ENCODE data around the gene ZBTB3. TPM values are rescaled to one million over a fixed set of nuclear protein-coding genes. Genes with fewer than 3 reads are reported as not detected.

Gene ZBTB3
- total RNA-seq, 1 experiment from 2014 or later: 12.0 TPM

GRCh38 chr11:62724171-62724570 lies 29.8 kb downstream of the ZBTB3 start:
- no peak for DNase-seq (ENCODE audit: low spot score)
- intact Hi-C loops (cut with micrococcal nuclease; ENCODE audit: unreplicated experiment): no loop called here
- Histone ChIP-seq H3K36me3 (ENCODE audit: insufficient read depth, low read length, poor library complexity, severe bottlenecking) (peaks cover 61% of the 10 kb centered on the region), H3K27ac (ENCODE audit: low read depth, low read length, poor library complexity, severe bottlenecking) (peak overlapping the region; percentile 98), H3K27me3 (replicated peaks; ENCODE audit: insufficient read depth, low read depth, low read length, poor library complexity) (no peaks in the 10 kb centered on the region), H3K9me3 (ENCODE audit: low read depth, low read length, poor library complexity, severe bottlenecking) (no peaks in the 10 kb centered on the region), H3K4me3 (ENCODE audit: low read depth, low read length, poor library complexity, severe bottlenecking) (peak overlapping the region; percentile 86), H3K4me1 (ENCODE audit: insufficient read depth, low read length, poor library complexity, severe bottlenecking) (peaks cover 8% of the 10 kb centered on the region)
- ChIA-PET CTCF (interaction anchor here (0.5 kb wide), 1 partner anchor 64 kb away, joined by 6 read pairs; no protein-coding TSS in a partner anchor), POLR2A (ENCODE audit: low non-redundant PET) (no interaction called here)
- no TSS peak for BruUV-seq (replicated peaks)
- TF ChIP-seq CTCF (conservative IDR thresholded peaks at IDR 0.05; ENCODE audit: low read depth, low read length): no peak
- no peak for TF ChIP-seq EZH2 (IDR thresholded peaks at IDR 0.05; ENCODE audit: borderline replicate concordance, low read depth, low read length, poor library complexity, severe bottlenecking)

GRCh38 chr11:62721994-62722393 lies 32.0 kb downstream of the ZBTB3 start:
- peak; percentile 84 for DNase-seq (ENCODE audit: low spot score)

GRCh38 chr11:62719302-62719978 lies 34.5 kb downstream of the ZBTB3 start:
- Histone ChIP-seq H3K27me3 (replicated peaks; ENCODE audit: insufficient read depth, low read depth, low read length, poor library complexity) (no peaks in the 10 kb centered on the region), H3K4me3 (ENCODE audit: low read depth, low read length, poor library complexity, severe bottlenecking) (no peak overlapping the region), H3K9me3 (ENCODE audit: low read depth, low read length, poor library complexity, severe bottlenecking) (no peaks in the 10 kb centered on the region), H3K4me1 (ENCODE audit: insufficient read depth, low read length, poor library complexity, severe bottlenecking) (peaks cover 4% of the 10 kb centered on the region), H3K27ac (ENCODE audit: low read depth, low read length, poor library complexity, severe bottlenecking) (no peak overlapping the region), H3K36me3 (ENCODE audit: insufficient read depth, low read length, poor library complexity, severe bottlenecking) (peaks cover 97% of the 10 kb centered on the region)
- POLR2A ChIA-PET (ENCODE audit: low non-redundant PET): interaction anchor here (0.7 kb wide), 1 partner anchor 8 kb away, joined by 3 read pairs; the partner anchor contains the start of gene HNRNPUL2
- intact Hi-C loops (cut with micrococcal nuclease; ENCODE audit: unreplicated experiment): no loop called here
- TF ChIP-seq EZH2 (IDR thresholded peaks at IDR 0.05; ENCODE audit: borderline replicate concordance, low read depth, low read length, poor library complexity, severe bottlenecking): no peak
- TF ChIP-seq CTCF (conservative IDR thresholded peaks at IDR 0.05; ENCODE audit: low read depth, low read length): no peak
- peak; percentile 57 for DNase-seq (ENCODE audit: low spot score)
- CTCF ChIA-PET: no interaction called here
- no TSS peak for BruUV-seq (replicated peaks)

More at GRCh38 chr11:62721994-62722393, 32.0 kb downstream of the ZBTB3 start:
- intact Hi-C loops (cut with micrococcal nuclease; ENCODE audit: unreplicated experiment): no loop called here
- H3K4me1 ChIP-seq (ENCODE audit: insufficient read depth, low read length, poor library complexity, severe bottlenecking): peaks cover 8% of the 10 kb centered on the region
- TF ChIP-seq CTCF (conservative IDR thresholded peaks at IDR 0.05; ENCODE audit: low read depth, low read length) (peak; percentile 50), EZH2 (IDR thresholded peaks at IDR 0.05; ENCODE audit: borderline replicate concordance, low read depth, low read length, poor library complexity, severe bottlenecking) (no peak)
- H3K36me3 ChIP-seq (ENCODE audit: insufficient read depth, low read length, poor library complexity, severe bottlenecking): peaks cover 82% of the 10 kb centered on the region
- H3K27me3 ChIP-seq (replicated peaks; ENCODE audit: insufficient read depth, low read depth, low read length, poor library complexity): no peaks in the 10 kb centered on the region
- no peak overlapping the region for H3K4me3 ChIP-seq (ENCODE audit: low read depth, low read length, poor library complexity, severe bottlenecking)
- TSS peak; percentile 68 for BruUV-seq (replicated peaks)
- ChIA-PET CTCF (no interaction called here), POLR2A (ENCODE audit: low non-redundant PET) (no interaction called here)
- peak overlapping the region; percentile 10 for H3K27ac ChIP-seq (ENCODE audit: low read depth, low read length, poor library complexity, severe bottlenecking)
- no peaks in the 10 kb centered on the region for H3K9me3 ChIP-seq (ENCODE audit: low read depth, low read length, poor library complexity, severe bottlenecking)

All from A673 (cell line).